Measurements from ENCODE around the gene SPSB3. TPM values are rescaled to one million over a fixed set of nuclear protein-coding genes. Genes with fewer than 3 reads are reported as not detected.

Gene SPSB3
- polyA plus RNA-seq, 1 donor (not counting 4 experiments of a cell fraction or from before 2014, with no cell fraction given), result 9.5 TPM

- H3K36me3 ChIP-seq (ENCODE audit: control insufficient read depth in 2 of 2, extremely low read depth in 1 of 2, insufficient read depth in 2 of 2, low read length in 2 of 2), result no peaks in the 10 kb centered on the region
- H2AFZ ChIP-seq (ENCODE audit: control insufficient read depth, low read length), result no peak within 1 kb of the TSS
- H3K4me2 ChIP-seq (ENCODE audit: control insufficient read depth, extremely low read depth, insufficient read depth, low read depth, low read length), result no peak within 1 kb of the TSS
- peaks cover 7% of the 10 kb centered on the region for H3K4me1 ChIP-seq (ENCODE audit: control insufficient read depth, extremely low read depth, insufficient read depth, low read length)
- H3K4me3 ChIP-seq (ENCODE audit: control insufficient read depth in 2 of 3, extremely low read depth in 1 of 3, insufficient read depth in 2 of 3, low read depth in 1 of 3, low read length in 3 of 3), result no peak within 1 kb of the TSS
- H3K27me3 ChIP-seq (ENCODE audit: control insufficient read depth, extremely low read depth, insufficient read depth, low read length), result no peaks in the 10 kb centered on the region
- H3K79me2 ChIP-seq (ENCODE audit: control insufficient read depth, insufficient read depth, low read length), result no peaks in the 10 kb centered on the region
- H3K27ac ChIP-seq (ENCODE audit: control insufficient read depth, insufficient read depth, low read length), result no peak within 1 kb of the TSS
- H3K9me3 ChIP-seq (ENCODE audit: control insufficient read depth, low read depth, low read length), result peaks cover 2% of the 10 kb centered on the region
- dilution Hi-C loops (cut with MboI; ENCODE audit: extremely low pct_ligation_motif_present, low sequenced_read_pairs), result no loop called here
- peaks cover 3% of the 10 kb centered on the region for H4K20me1 ChIP-seq (ENCODE audit: control insufficient read depth, extremely low read depth, insufficient read depth, low read length)
- no peak for FAIRE-seq
- H3K9ac ChIP-seq (ENCODE audit: control insufficient read depth, extremely low read depth, insufficient read depth, low read length), result no peak within 1 kb of the TSS
- no peaks in the 10 kb centered on the region for H3K9me1 ChIP-seq (ENCODE audit: control insufficient read depth, extremely low read depth, insufficient read depth, low read length)
- DNase-seq (ENCODE audit: low read depth, low spot score), result no peak
- TF ChIP-seq, protein P1, sequence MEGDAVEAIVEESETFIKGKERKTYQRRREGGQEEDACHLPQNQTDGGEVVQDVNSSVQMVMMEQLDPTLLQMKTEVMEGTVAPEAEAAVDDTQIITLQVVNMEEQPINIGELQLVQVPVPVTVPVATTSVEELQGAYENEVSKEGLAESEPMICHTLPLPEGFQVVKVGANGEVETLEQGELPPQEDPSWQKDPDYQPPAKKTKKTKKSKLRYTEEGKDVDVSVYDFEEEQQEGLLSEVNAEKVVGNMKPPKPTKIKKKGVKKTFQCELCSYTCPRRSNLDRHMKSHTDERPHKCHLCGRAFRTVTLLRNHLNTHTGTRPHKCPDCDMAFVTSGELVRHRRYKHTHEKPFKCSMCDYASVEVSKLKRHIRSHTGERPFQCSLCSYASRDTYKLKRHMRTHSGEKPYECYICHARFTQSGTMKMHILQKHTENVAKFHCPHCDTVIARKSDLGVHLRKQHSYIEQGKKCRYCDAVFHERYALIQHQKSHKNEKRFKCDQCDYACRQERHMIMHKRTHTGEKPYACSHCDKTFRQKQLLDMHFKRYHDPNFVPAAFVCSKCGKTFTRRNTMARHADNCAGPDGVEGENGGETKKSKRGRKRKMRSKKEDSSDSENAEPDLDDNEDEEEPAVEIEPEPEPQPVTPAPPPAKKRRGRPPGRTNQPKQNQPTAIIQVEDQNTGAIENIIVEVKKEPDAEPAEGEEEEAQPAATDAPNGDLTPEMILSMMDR (optimal IDR thresholded peaks at IDR 0.05 in 1 of 3, IDR thresholded peaks at IDR 0.05 in 1 of 3, conservative IDR thresholded peaks at IDR 0.05 in 1 of 3; ENCODE audit: extremely low read depth in 1 of 3, insufficient read depth in 2 of 3, low read length in 3 of 3), result no peak
- no peak for TF ChIP-seq EZH2 (IDR thresholded peaks at IDR 0.05; ENCODE audit: low read length)
Measured at GRCh38 chr16:1793578-1794220, 11.3 kb upstream of the SPSB3 start, which contains the start of gene IGFALS. Gene IGFALS, minus strand, starts transcription at chr16:1793705. Its CDS starts 53 bp downstream, at chr16:1793652.

DNA sequence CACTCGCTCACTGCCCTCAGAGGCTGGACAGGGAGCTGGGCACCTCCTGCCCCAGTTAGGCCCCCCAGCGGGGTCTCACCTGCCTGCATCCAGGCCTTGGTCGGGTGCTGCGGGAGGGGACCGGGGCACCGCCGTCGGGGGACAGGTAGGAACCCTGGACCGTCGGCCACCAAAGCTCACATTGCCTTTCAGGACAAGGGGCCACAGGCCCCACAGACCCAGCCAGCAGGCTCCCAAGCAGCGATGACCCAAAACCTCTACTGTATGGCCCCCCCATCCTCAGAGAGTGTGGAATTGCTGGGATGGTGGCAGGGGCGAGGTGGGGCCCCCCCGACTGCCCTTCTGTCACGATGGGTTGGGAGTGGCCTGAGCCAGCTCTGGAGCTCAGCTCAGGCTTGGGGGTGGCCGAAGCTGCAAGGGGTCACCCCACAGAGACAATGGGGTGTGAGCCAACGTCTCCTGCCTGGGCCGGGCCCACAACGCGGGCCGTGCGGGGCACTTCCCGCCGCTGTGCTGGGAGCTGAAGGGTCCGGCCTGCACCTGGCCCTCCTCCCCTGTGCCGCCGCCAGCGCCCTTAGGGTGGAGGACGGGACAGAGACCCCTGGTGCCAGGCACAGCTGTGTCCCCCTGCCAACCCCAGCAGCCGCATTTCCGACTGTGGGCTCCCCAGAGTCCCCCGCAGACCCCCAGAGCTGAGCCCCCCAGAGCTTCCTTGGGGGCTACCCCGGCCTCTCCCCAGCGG, 10.6 kb upstream of the SPSB3 start:
- Histone ChIP-seq H3K9ac (ENCODE audit: control insufficient read depth, extremely low read depth, insufficient read depth, low read length) (no peak overlapping the region), H4K20me1 (ENCODE audit: control insufficient read depth, extremely low read depth, insufficient read depth, low read length) (peaks cover 3% of the 10 kb centered on the region), H3K4me2 (ENCODE audit: control insufficient read depth, extremely low read depth, insufficient read depth, low read depth, low read length) (no peak overlapping the region), H3K27ac (ENCODE audit: control insufficient read depth, insufficient read depth, low read length) (no peak overlapping the region), H2AFZ (ENCODE audit: control insufficient read depth, low read length) (no peak overlapping the region), H3K79me2 (ENCODE audit: control insufficient read depth, insufficient read depth, low read length) (no peaks in the 10 kb centered on the region), H3K36me3 (ENCODE audit: control insufficient read depth in 2 of 2, extremely low read depth in 1 of 2, insufficient read depth in 2 of 2, low read length in 2 of 2) (peaks cover 0 to 4% of the 10 kb centered on the region in 2 experiments), H3K4me3 (ENCODE audit: control insufficient read depth in 2 of 3, extremely low read depth in 1 of 3, insufficient read depth in 2 of 3, low read depth in 1 of 3, low read length in 3 of 3) (no peak overlapping the region), H3K4me1 (ENCODE audit: control insufficient read depth, extremely low read depth, insufficient read depth, low read length) (peaks cover 13% of the 10 kb centered on the region), H3K9me3 (ENCODE audit: control insufficient read depth, low read depth, low read length) (peaks cover under 1% of the 10 kb centered on the region), H3K27me3 (ENCODE audit: control insufficient read depth, extremely low read depth, insufficient read depth, low read length) (no peaks in the 10 kb centered on the region), H3K9me1 (ENCODE audit: control insufficient read depth, extremely low read depth, insufficient read depth, low read length) (no peaks in the 10 kb centered on the region)
- dilution Hi-C loops (cut with MboI; ENCODE audit: extremely low pct_ligation_motif_present, low sequenced_read_pairs), result no loop called here
- TF ChIP-seq, protein P1 (optimal IDR thresholded peaks at IDR 0.05 in 1 of 3, IDR thresholded peaks at IDR 0.05 in 1 of 3, conservative IDR thresholded peaks at IDR 0.05 in 1 of 3; ENCODE audit: extremely low read depth in 1 of 3, insufficient read depth in 2 of 3, low read length in 3 of 3), result no peak
- no peak for TF ChIP-seq EZH2 (IDR thresholded peaks at IDR 0.05; ENCODE audit: low read length)
- FAIRE-seq (no peak), DNase-seq (ENCODE audit: low read depth, low spot score) (no peak)
